ENCODE results near the gene RPL9. TPM values are rescaled to one million over a fixed set of nuclear protein-coding genes. Genes with fewer than 3 reads are reported as not detected.
"Not testable (repeated sequence)": the region's sequence is repeated elsewhere in the genome, so short reads cannot be mapped to it uniquely, and the experiment has no call there.

Gene RPL9
- polyA plus RNA-seq (ENCODE audit: low read depth in 6 of 6) = 1,000 to 10,000 TPM; 2,016 to 2,906 (median 2,275) TPM

GRCh38 chr4:39458505-39459300 is at the start of gene RPL9, which contains the start of gene LIAS:
Gene RPL9 (minus strand): TSS chr4:39458922. CDS start chr4:39458439, 483 bp downstream.
Gene LIAS (plus strand): TSS chr4:39459056. CDS start chr4:39459118, 62 bp downstream.
- DNase-seq (peak; percentile 91), ATAC-seq (ENCODE audit: low read depth in 2 of 2) (peak; percentile 85 to 89)
- no peaks in the 10 kb centered on the region for H3K27me3 Mint-ChIP-seq
- peaks cover 18 to 21% of the 10 kb centered on the region in 2 donors for H3K36me3 Mint-ChIP-seq
- H3K9me3 Mint-ChIP-seq = no peaks in the 10 kb centered on the region
- H3K4me3 Mint-ChIP-seq = peak within 1 kb of the TSS; percentile 95 to 99 (median 96)
- peaks cover 8 to 34% (median 21%) of the 10 kb centered on the region in 3 donors for H3K4me1 Mint-ChIP-seq
- H3K27ac Mint-ChIP-seq = peak within 1 kb of the TSS; percentile 98 to 100 (median 100)

DNA sequence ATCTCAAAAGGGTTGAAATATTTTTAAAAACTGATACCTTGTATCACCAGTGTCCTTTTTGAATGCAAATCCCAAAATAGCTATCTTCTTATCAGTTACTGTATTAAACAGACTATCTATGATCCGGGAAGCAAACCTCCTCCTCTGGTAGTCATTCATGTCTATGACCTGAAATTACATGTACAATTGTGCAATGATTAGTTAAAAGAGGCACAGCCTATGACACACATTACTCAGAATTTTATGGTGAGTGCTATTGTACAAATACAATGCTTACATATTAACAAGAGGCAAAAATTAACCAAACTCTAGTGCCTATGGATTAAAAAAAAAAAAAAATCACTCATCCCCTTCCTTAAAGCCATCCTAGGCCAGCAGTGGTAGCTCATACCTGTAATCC is 46.9 kb upstream of the RPL9 start:
- no peak for ATAC-seq (ENCODE audit: low read depth in 2 of 2)
- no peak overlapping the region for H3K27ac Mint-ChIP-seq
- no peaks in the 10 kb centered on the region for H3K9me3 Mint-ChIP-seq
- no peak for DNase-seq
- H3K4me3 Mint-ChIP-seq = no peak overlapping the region
- H3K36me3 Mint-ChIP-seq = peaks cover 9 to 13% of the 10 kb centered on the region in 2 donors
- H3K4me1 Mint-ChIP-seq = no peaks in the 10 kb centered on the region
- no peaks in the 10 kb centered on the region for H3K27me3 Mint-ChIP-seq

- no peaks in the 10 kb centered on the region for H3K4me1 Mint-ChIP-seq
- no peak for ATAC-seq (ENCODE audit: low read depth in 2 of 2)
- H3K4me3 Mint-ChIP-seq = no peak overlapping the region
- H3K27ac Mint-ChIP-seq = no peak overlapping the region
- DNase-seq = no peak
- H3K27me3 Mint-ChIP-seq = no peaks in the 10 kb centered on the region
- no peaks in the 10 kb centered on the region for H3K9me3 Mint-ChIP-seq
- peaks cover 13 to 15% of the 10 kb centered on the region in 2 donors for H3K36me3 Mint-ChIP-seq
Measured at GRCh38 chr4:39504538-39504937, 45.8 kb upstream of the RPL9 start.

DNA sequence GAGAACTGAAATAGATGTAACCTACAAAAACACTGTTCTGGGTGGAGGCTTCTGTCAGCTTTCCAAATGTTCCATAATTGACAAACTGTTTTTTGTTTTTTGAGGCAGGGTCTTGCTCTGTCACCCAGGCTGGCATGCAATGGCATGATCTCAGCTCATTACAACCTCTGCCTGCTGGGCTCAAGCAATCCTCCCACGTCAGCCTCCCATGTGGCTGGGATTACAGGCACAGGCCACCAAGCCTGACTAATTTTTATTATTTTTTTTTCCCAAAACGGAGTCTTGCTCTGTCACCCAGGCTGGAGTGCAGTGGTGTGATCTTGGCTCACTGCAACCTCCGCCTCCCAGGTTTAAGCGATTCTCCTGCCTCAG is 43.9 kb upstream of the RPL9 start:
- H3K27ac Mint-ChIP-seq; H3K9me3 Mint-ChIP-seq; DNase-seq; ATAC-seq (ENCODE audit: low read depth in 2 of 2); H3K4me1 Mint-ChIP-seq; H3K27me3 Mint-ChIP-seq; H3K4me3 Mint-ChIP-seq: not testable (repeated sequence)
- H3K36me3 Mint-ChIP-seq = peaks cover 15 to 19% of the 10 kb centered on the region in 2 donors

- no peak overlapping the region for H3K4me3 Mint-ChIP-seq
- no peaks in the 10 kb centered on the region for H3K9me3 Mint-ChIP-seq
- no peaks in the 10 kb centered on the region for H3K27me3 Mint-ChIP-seq
- DNase-seq (no peak), ATAC-seq (ENCODE audit: low read depth in 2 of 2) (no peak)
- H3K27ac Mint-ChIP-seq = no peak overlapping the region
- no peaks in the 10 kb centered on the region for H3K4me1 Mint-ChIP-seq
- peaks cover 15 to 19% of the 10 kb centered on the region in 2 donors for H3K36me3 Mint-ChIP-seq
Measured at GRCh38 chr4:39502019-39502663, 43.4 kb upstream of the RPL9 start.

GRCh38 chr4:39498727-39499020 is 40.0 kb upstream of the RPL9 start:
- H3K9me3 Mint-ChIP-seq = no peaks in the 10 kb centered on the region
- no peaks in the 10 kb centered on the region for H3K4me1 Mint-ChIP-seq
- no peak overlapping the region for H3K27ac Mint-ChIP-seq
- no peak for DNase-seq
- ATAC-seq (ENCODE audit: low read depth in 2 of 2) = no peak
- H3K36me3 Mint-ChIP-seq = peaks cover 15 to 17% of the 10 kb centered on the region in 2 donors
- no peak overlapping the region for H3K4me3 Mint-ChIP-seq
- no peaks in the 10 kb centered on the region for H3K27me3 Mint-ChIP-seq

DNA sequence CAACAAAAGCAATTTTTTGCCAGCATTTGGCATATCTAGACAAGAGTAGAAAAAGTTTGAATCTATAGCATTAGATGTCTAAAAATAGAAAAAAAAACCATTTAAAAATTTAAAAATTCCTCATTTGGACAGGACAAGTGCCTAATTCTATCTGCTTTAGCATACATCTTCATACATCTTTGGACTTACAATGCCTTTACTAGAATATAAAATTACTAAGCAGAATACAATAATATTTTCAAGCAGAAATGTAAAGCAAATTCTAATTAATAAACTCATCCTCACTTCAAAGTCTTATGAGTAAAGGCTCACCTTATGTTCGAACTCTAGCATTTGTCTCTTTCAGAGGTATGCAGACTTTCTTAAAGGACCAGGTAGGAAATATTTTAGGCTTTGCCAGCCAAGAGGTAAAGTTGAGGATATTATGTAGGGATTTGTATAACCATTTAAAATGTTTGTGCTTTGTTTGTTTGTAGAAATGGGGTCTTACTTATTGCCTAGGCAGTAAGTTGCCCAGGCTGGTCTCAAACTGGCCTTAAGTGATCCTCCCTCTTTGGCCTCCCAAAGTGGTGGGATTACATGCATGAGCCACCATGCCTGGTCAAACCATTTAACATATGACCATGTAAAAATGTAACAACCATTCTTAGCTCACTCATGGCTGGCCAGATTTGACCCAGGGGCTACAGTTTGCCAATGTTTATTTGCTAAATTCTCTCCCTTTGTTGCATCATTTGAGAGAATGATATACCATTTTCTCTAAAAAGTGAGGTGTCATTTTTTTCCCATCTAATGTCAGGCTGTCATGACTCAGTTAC is 39.4 kb upstream of the RPL9 start:
- Mint-ChIP-seq H3K27me3 (no peaks in the 10 kb centered on the region), H3K4me3 (no peak overlapping the region), H3K27ac (no peak overlapping the region), H3K9me3 (no peaks in the 10 kb centered on the region), H3K4me1 (no peaks in the 10 kb centered on the region), H3K36me3 (peaks cover 12 to 15% of the 10 kb centered on the region in 2 donors)
- ATAC-seq (ENCODE audit: low read depth in 2 of 2) (no peak), DNase-seq (no peak)

GRCh38 chr4:39495446-39496213 is 36.9 kb upstream of the RPL9 start:
- peaks cover 7 to 12% of the 10 kb centered on the region in 2 donors for H3K36me3 Mint-ChIP-seq
- no peak for ATAC-seq (ENCODE audit: low read depth in 2 of 2)
- peaks cover 0 to 7% (median 0%) of the 10 kb centered on the region in 3 donors for H3K4me1 Mint-ChIP-seq
- H3K27me3 Mint-ChIP-seq = no peaks in the 10 kb centered on the region
- no peak for DNase-seq
- peak overlapping the region in 1 of 6 donors; percentile 16 for H3K27ac Mint-ChIP-seq
- H3K4me3 Mint-ChIP-seq = no peak overlapping the region
- no peaks in the 10 kb centered on the region for H3K9me3 Mint-ChIP-seq

DNA sequence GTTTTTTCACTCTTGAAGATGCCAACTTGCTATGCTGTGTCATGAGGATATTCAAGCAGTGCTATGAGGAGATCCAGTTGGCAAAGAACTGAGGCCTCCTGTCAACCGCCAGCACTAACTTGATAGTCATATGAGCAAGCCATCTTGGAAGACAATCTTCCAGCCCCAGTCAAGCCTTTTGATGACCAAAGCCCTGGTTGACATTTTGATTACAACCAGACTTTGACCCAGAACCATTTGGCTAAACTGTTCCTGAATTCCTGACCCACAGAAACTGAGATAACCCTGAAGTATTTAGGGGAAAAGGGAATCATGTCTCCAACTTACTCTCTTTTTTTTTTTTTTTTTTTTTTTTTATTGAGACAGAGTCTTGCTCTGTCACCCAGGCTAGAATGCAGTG is 35.6 kb upstream of the RPL9 start:
- DNase-seq (no peak), ATAC-seq (ENCODE audit: low read depth in 2 of 2) (no peak)
- Mint-ChIP-seq H3K27ac (no peak overlapping the region), H3K9me3 (no peaks in the 10 kb centered on the region), H3K36me3 (peaks cover 0 to 7% of the 10 kb centered on the region in 2 donors), H3K27me3 (no peaks in the 10 kb centered on the region), H3K4me3 (no peak overlapping the region), H3K4me1 (peaks cover 0 to 7% (median 0%) of the 10 kb centered on the region in 3 donors)

GRCh38 chr4:39490322-39490721 is 31.6 kb upstream of the RPL9 start:
- no peak for DNase-seq
- Mint-ChIP-seq H3K9me3 (peaks cover 0 to 1% (median 0%) of the 10 kb centered on the region in 7 donors), H3K4me1 (peaks cover 0 to 7% (median 0%) of the 10 kb centered on the region in 3 donors), H3K36me3 (no peaks in the 10 kb centered on the region), H3K27me3 (no peaks in the 10 kb centered on the region), H3K27ac (no peak overlapping the region), H3K4me3 (no peak overlapping the region)
- ATAC-seq (ENCODE audit: low read depth in 2 of 2) = no peak

- H3K9me3 Mint-ChIP-seq = peaks cover 0 to 10% (median 7%) of the 10 kb centered on the region in 7 donors
- ATAC-seq (ENCODE audit: low read depth in 2 of 2) (no peak), DNase-seq (no peak)
- H3K27ac Mint-ChIP-seq = no peak overlapping the region
- H3K27me3 Mint-ChIP-seq = no peaks in the 10 kb centered on the region
- H3K4me1 Mint-ChIP-seq = no peaks in the 10 kb centered on the region
- no peak overlapping the region for H3K4me3 Mint-ChIP-seq
- H3K36me3 Mint-ChIP-seq = peaks cover 0 to 7% of the 10 kb centered on the region in 2 donors
Measured at GRCh38 chr4:39486221-39486804, 27.6 kb upstream of the RPL9 start.

DNA sequence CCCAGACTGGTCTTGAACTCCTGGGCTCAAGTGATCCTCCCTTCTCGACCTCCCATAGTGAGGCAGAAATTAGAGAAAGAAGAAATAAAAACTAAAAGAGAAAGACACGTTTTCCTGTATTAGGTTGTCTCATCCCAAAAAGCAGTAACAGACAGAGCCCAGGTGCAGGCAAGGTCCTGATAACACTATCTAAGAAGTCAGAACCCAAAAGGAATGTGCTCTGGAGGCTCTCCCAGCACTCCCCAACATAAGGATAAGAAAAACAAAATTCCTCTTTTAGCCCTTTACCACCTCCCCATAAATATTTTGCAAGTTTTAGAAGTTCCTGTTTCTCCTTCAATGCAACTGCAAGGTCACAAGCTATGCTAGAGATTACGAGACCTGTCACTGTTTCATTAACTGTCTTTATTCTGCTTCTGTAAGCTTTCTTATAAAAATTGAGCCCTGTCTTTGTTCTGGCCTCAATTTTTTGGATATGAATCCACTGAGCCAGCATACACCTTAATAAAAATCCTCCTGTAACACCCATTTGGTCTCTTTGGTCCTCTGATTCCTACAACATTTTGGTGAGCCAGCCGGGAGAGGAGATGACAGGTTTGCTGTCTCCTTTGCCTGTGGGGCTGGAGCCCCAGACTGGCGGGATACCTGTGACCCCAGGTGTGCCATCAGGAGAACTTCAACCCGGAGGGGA is 26.0 kb upstream of the RPL9 start:
- no peak for DNase-seq
- no peak for ATAC-seq (ENCODE audit: low read depth in 2 of 2)
- Mint-ChIP-seq H3K36me3 (peaks cover 0 to 7% of the 10 kb centered on the region in 2 donors), H3K9me3 (peaks cover 0 to 10% (median 7%) of the 10 kb centered on the region in 7 donors), H3K4me3 (no peak overlapping the region), H3K27me3 (no peaks in the 10 kb centered on the region), H3K27ac (no peak overlapping the region), H3K4me1 (no peaks in the 10 kb centered on the region)
